HG03460 (cell line): ENCODE measurements around the gene HOXD9.

Experiments used
- ATAC-seq: cut with Tn5 transposase; IDR thresholded peaks from one replicate; pipeline ENCODE4 v1.9.1; 2021; ENCODE audit not compliant: unreplicated experiment

The HOXD9 gene

DNA sequence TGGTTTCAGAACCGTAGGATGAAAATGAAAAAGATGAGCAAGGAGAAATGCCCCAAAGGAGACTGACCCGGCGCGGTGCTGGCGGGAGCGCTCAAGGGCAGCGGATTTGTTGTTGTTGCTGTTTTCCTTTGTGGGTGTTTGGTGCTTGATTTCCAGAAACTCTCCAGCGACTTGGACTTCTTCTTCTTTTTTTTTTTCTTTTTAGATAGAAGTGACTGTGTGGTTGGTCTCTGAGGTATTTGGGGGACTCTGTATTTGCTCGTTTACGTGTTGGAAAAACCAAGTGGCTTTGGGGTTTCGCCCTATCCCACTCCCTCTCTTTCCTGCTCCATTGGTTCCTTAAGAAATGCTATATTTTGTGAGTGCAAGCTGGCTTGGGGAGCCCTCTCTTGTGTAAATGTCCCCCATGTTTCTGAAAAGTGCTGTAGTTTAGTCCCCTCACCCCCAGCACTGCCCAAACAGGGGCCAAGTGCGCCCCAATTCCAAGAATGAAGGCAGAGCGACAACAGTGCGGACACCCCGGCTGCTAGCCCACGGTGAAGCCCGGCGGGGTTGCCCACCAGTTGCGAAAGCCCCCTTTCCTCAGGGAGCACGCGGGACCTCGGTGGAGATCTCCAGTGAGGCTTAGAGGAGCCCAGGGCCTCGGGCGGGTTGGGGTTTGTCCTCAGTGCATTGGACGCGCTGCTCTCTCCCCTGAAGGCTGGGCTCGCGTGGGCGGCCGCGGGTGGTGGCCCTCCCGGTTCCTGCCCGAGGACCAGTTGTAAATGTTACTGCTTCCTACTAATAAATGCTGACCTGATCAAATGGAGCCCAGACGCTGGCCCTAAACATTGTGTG lies 1.8 kb downstream of the HOXD9 start:
- ATAC-seq, result no peak

DNA sequence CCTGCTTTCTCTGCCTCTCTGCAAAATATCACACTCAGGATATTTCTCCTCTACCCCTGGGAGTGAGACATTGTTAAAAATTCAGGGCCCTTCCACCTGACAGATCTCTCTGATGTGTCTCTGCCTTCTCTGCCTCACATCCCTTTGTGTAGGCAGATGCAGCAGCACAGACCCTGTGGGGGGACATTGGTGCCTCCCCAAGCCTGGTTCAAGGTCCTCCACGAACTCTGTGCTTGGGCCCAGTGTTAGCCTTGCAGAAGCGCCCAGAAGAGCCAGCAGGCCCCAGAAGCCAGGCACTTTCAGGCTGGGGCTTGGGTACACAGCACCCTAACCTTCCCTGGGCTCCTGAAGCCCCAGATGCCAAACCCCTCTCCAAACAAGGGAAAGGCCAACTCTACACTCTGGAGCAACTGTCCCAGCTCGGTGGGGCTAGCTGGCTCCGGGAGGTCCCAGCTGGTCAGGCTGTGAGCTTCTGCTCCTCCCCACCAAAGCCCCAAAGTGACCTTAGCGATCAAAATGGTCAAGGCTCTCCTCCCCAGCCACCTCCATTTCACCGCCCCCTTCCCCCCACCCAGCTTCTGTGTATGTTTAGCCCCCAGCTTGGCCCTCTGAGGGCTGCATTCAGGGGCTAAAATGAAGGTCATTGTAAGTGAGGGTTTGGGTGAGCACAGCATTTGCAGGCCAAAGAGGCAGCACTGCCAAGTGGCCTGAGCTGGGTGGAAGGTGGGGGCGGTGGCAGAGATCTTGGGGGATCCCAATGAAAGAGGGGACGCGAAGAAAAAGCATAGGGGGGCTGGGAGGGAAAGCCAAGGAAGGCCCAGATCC lies 2.6 kb downstream of the HOXD9 start:
- ATAC-seq, result no peak

DNA sequence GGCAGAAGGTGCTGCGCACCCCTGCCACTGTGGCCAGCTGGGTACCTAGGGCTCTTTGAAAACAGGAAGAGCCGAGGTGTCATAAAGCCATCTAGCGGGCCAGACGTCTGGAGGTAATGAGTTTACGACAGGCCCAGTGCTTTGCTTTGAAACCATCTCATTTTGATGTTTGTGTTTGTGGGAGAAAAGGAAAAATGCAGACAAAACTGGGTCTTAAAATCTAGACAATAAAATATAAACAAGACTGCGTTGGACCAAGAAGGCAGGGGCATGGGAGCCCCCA lies 3.2 kb downstream of the HOXD9 start:
- no peak for ATAC-seq

GRCh38 chr2:176126929-176127773 lies 4.6 kb downstream of the HOXD9 start:
- ATAC-seq, result no peak

DNA sequence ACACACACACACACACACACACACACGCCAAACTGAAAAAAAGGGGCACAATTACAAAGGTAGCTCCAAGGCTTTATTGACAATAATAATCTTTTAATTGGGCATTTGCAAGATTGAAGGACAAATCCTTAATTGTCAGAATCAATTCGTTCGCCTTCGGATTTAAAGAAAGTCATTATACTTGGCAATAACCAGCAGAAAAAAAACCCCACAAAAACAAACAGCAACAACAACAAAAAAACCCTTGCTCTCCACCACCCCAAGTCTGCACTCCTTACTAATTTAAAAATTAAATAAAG lies 5.2 kb downstream of the HOXD9 start:
- ATAC-seq, result no peak

- ATAC-seq, result no peak
These were observed 5.9 kb downstream of the HOXD9 start for GRCh38 chr2:176128172-176128981.

DNA sequence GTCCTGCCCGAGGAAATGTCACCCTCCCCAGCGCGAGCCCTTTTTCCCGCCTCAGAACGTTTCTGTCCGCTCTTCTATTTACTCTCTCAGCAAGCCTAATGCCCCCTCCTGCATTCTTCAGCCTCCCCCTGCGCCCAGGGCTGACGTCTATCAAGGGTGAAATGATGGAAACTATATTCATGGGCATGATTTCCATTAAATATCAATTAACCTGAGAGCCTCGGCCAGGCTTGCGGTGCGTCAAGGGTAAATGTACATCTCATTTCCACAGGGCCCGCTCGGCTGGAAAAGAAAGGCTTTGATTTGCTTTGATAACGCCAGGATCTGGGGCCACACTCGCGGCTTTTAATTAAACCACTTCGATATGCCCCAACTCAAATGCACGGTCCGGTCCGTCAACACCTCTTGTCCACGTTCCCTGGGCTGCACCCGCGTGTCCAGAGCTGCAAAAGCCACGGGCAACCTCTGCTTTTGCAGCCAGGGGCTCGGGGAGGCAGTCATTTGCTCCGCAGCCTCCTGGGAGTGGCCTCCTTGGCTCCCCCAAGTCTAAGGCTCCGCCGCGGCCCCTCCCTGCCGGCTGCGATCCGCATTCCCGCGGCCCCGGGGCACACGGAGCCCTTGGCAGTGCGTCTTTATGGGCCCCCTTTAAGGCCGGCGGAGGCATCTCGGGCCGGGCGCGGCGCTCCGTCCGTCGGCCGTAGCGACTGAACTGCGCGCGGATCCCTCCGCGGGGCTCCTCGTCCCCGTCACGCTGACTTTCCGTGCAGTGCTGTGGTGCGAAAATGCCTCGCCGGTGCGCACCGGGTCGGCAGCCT lies 6.7 kb downstream of the HOXD9 start, which contains the start of gene HOXD8:
HOXD8 (plus strand) TSS at position 724 of the 815 bp plus-strand sequence. CDS start 662 bp downstream, outside the sequence.
- no peak for ATAC-seq

DNA sequence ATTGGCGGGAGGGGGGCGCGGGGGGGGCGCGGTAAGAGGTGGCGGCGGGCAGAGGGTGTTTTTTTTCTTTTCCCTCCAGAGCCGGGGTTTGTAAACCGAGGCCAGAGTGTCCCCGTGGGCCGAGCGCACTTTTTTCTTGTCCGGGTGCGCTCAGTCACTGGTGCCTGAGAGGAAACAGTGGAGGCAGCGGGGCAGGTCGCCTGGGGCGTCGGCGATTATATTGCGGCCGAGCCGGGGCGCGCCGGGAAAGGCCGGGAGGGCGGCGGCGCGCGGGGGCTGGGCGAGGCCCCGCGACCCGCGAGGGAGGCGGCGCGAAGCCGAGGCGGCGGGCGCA lies 7.3 kb downstream of the HOXD9 start:
- no peak for ATAC-seq

DNA sequence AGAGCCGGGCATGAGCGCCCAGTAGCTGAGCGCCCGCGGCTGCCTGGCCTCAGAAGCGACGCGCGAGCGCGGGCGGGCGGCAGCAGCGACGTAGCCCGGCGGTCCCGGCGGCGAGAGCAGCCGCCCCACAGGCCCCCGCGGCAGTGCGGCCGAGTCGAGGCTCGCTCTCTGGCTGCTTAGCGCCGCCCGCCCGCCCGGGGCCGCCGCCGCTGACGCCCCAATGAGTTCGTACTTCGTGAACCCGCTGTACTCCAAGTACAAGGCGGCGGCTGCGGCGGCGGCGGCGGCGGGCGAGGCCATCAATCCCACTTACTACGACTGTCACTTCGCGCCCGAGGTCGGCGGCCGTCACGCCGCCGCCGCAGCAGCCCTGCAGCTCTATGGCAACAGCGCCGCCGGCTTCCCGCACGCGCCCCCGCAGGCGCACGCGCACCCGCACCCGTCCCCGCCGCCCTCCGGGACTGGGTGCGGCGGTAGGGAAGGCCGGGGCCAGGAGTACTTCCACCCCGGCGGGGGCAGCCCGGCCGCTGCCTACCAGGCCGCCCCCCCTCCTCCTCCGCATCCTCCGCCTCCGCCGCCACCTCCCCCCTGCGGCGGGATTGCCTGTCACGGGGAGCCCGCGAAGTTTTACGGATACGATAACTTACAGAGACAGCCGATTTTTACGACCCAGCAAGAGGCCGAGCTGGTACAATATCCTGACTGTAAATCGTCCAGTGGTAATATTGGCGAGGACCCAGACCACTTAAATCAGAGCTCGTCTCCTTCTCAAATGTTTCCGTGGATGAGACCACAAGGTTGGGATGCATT lies 7.8 kb downstream of the HOXD9 start:
- ATAC-seq, result no peak

DNA sequence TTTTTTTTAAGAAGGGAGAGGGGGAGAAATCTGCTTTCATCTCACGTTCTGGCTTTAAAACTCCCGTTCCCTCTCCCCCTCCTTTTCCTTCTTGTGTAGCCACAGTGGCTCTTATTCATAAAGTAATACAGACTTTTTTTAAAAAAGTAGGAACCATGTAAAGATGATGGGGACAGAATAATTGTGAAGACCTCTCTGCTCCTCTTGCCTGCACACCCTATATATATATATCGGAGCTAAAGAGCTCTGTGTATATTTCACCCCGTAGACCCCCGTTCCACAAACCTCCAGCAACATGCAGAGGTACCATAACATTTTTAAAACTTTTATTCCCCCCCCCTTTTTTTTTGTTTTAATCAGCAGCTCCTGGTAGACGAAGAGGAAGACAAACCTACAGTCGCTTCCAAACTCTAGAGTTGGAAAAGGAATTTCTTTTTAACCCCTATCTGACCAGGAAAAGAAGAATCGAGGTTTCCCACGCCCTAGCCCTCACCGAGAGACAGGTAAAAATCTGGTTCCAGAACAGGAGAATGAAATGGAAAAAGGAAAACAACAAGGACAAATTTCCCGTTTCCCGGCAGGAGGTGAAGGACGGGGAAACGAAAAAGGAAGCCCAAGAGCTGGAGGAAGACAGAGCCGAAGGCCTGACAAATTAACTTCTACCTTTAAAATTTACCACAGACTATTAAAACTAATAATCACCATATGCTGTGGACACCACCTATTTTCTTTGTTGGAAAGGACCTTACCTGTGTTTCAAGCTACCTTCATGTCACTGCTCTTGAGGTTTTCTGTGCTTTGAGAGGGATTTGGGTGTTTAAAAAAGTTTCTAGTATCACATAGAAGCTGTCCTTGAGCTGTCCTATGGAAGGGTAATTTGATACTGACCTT lies 8.7 kb downstream of the HOXD9 start:
- ATAC-seq, result no peak

- ATAC-seq, result no peak
These were observed 9.3 kb downstream of the HOXD9 start for GRCh38 chr2:176131848-176132158.

- no peak for ATAC-seq
These were observed 10.0 kb downstream of the HOXD9 start for GRCh38 chr2:176132205-176133171.

DNA sequence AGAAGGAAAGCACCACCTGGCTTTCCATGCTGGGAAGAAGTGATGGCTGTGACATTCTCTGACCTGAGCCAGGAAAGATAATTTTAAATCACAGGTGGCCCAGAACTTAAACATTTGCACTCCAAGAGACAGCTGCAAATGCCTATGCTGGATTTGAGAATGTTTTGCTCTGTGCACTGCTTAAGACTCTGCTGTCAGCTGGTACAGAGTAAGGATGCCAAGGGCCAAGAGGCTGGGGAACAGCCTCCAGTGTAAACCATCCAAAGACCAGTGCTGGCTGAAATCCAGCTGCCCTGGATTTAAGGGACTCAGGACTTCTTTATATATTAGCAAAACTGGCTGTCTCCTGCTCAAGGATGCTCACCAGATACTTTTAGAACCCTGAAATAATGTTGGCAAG lies 10.9 kb downstream of the HOXD9 start:
- no peak for ATAC-seq

- no peak for ATAC-seq
These were observed 11.5 kb downstream of the HOXD9 start for GRCh38 chr2:176134035-176134434.

- ATAC-seq, result no peak
These were observed 12.5 kb downstream of the HOXD9 start for GRCh38 chr2:176135035-176135440.

GRCh38 chr2:176136374-176137251 lies 14.1 kb downstream of the HOXD9 start:
- no peak for ATAC-seq
